Stimulated activated CD8-positive, alpha-beta memory T cell treated with anti-CD3 and anti-CD28 coated beads, Interleukin-7, amount 100 ng/mL, for 1 hour (primary cell): ENCODE data around the gene TFR2.

Experiments used
- DNase-seq, 2 donors: peaks; one replicate each; pipeline ENCODE4 v3.0.0-alpha.2; 2020; ENCODE audit warnings: low read depth in 2 of 2

TFR2 gene

DNA sequence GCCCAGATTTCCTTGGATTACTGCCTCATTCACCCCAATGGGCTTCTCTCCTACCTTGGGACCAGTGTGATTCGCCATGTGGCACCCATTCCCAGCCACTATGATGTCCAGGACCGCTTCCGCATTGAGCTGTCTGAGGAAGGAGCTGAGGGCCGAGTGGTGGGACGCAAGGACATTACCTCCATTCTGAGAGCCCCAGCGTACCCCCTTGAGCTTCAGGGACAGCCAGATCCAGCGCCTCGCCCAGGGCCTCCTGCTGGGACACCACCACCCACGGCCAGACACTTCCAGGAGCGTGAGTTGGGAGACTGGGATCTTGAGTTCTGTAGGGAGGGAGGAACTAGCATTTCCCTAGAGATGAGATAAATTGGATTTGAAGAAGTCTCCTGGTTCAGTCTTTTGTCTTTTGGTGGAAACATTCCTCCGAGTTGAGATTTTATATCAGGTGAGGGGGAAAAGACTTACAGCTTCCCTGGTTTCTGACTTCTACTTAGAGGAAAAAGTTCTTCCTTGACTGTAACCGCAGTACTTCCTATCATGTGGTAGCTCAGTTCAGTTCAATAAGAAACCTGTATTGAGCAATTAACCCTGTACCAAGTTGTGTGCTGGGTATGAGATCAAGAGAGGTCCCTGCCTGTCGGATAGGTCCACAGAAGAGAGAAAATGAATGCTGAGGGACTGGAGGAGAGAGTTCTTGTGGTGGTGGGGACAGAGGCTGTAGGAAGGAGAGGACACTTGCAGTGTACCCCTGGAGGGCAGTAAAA, 27.8 kb downstream of the TFR2 start:
- no peak for DNase-seq

DNA sequence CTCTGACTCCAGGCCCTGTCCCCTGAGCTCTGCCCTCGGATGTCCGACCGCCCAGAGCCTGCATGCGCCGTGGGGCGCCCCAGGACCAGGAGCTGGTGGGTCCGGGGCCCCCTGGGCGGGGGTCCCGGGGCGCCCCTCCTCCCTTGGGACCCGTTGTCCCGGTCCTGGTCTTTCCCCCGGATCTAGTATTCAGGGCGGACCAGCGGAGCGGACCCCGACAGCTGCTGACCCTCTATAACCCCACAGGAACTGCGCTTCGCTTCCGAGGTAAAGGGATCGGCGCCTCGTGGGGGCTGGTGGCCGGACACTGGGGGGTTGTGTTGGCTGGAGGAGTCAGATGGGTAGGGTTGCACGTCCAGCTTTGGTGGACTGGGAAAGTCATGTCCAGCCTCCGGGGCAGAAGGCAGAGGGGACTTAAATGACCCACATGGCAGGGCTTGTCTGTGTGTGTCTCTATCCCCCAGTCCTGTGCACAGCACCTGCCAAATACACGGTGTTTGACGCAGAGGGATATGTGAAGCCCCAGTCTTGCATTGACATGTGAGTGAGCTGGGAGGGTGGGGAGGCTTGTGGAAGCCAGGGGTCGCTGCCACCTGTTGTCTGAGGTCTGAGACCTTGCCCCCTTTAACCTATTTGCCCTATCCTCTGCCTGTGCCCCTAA, 28.5 kb downstream of the TFR2 start:
- no peak for DNase-seq

DNA sequence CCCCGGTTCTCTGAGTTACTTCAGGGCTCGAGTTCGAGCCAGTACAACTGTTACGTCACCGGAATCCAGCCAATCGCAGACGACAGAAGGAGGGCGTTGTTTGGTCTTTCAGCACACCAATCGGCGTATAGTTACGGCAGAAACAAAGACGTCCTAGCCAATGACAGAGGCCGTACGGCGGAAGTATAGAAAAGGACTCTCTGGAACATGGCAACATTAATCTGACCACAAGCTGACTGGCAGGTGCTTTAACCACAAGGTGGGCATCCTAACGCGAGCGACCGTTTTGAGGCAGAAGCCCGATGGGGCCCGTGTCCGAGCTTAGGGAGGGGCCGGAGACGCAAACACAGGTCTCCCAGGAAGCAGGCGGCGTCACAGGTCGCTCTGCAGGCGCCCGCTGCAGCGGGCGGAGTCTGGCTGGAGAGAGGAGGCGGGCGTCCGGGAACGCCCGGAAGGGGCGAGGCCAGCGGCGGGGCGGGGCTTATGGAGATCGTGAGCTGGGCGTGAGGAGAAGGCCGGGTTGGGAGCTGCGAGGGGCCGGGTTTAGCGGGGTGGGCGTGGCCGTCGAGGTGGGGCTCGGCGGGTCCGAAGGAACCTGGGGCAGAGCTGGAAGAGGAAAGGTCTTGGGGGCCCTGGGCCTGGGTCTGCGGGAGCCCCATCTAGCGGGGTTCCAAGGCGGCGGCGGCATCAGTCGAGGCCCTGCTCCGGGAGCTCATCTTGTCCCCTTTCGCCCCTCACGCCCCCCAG, 29.2 kb downstream of the TFR2 start, which contains the start of gene MOSPD3:
TSS of gene MOSPD3 (plus strand) at position 558 of the 747 bp plus-strand sequence. CDS start 252 bp downstream, outside the sequence.
- DNase-seq = peak; percentile 92 to 96

DNA sequence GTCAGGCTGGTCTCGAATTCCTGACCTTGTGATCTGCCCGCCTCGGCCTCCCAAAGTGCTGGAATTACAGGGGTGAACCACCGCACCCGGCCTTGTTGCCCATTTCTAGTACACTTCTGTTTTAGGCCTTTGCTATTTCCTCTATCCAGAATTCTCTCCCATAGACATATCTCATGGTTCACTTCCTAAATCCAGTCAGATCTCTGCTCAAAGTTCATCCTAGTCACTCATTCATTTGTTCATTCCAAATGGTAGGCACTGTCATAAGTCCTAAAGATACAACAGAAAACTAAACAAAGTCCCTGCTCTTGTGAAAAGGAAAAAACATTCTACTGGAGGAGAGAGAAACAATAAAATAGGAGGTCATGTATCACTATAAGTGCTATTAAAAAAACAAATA, 31.4 kb downstream of the TFR2 start:
- DNase-seq = no peak

DNA sequence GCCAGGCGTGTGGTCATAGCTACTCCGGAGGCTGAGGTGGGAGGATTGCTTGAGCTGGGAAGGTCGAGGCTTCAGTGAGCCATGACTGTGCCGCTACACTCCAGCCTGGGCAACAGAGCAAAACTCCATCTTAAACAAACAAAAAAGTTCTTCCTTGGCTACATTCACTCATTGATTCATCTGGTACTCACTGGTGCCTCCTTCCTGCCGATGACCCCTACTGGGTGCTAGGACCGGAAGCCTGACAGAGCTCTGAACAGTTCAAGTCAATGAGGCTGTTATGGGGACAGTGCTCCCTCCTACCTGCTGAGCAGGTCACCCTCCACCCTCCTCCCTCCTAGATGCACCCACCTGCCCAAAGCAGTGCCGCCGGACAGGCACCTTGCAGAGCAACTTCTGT, 34.2 kb downstream of the TFR2 start:
- DNase-seq = no peak

DNA sequence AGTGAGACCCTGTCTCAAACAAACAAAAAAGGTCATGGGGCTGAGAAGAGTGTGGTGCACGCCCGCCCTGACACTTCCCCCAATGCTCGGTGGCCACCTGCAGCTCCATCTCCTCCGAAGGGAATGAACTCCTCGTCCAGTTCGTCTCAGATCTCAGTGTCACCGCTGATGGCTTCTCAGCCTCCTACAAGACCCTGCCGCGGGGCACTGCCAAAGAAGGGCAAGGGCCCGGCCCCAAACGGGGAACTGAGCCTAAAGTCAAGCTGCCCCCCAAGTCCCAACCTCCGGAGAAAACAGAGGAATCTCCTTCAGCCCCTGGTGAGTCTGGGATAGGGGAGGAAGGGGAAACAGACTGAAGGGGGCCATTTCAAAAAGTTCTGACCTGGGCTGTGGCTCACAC, 35.0 kb downstream of the TFR2 start:
- no peak for DNase-seq

DNA sequence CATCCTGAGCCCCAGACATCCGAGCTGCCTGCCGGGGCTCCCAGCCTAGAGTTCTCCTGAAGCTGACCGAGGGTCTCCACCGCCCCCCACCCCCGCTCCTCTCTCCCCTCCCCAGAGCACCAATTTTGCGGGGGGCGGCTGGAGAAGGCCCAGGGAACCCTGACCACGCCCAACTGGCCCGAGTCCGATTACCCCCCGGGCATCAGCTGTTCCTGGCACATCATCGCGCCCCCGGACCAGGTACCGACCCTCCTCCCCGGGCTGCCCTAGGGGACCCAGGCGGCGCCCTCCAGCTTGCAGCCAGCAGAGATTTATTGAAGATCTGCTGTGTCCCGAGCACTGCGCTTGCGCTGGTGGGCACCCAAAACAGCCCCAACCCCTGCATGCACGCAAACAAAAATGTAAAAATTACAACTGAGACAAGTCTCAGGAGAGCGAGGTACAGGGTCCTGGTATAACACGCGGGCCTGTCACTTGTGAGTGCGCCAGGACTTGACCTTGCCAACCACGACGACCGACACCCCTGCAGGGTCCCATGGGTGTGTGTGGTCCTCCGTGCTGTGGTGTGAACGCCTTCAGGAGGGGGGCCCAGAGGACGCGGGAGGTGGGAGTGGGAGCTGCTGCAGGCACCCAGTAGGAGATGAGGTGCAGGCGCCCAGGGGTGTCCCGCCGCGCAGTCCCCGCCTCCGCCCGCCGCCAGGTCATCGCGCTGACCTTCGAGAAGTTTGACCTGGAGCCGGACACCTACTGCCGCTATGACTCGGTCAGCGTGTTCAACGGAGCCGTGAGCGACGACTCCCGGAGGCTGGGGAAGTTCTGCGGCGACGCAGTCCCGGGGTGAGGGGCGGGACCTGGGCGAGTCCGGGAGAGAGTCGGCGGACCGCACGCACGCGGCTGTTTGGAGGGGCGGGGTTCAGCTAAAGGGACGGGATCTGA, 36.1 kb downstream of the TFR2 start:
- DNase-seq = no peak

DNA sequence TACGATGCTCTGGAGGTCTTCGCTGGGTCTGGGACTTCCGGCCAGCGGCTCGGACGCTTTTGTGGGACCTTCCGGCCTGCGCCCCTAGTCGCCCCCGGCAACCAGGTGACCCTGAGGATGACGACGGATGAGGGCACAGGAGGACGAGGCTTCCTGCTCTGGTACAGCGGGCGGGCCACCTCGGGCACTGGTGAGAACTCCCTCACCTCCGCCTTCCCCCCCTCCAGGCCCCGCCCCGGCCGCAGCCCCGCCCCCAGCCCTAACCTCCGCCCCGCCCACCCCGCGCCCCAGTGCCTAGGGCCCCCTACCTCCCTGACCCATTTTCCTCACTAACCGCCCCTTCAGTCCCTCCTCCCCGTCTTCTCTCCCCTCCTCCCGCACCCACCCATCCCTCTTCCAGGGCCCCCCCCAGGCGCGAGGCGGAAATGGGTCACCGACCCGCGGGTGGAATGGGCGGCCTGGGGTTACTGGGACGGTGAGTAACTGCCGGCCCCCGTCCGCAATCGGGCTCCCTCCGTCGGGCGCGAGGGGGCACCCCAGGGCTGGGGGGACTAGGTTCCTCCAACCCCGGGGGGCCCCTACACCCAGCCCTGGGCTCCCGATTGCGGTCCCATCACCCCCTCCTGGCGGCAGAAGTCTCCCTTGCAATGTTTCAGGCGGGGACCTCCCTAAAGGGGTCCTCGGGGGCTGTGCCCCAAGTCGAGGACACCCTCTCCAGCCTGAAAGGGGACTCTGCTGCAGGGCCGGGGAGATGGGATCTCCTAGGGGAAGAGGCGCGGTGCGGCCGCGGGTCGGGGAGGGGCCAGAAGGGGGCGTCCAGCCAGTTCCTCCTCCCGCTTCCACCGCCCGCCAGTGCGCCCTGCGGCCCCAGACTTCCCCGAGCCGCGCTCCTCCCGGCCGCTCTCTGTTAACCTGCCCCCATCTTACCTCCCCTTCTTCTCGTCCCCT, 37.0 kb downstream of the TFR2 start:
- peak in 1 of 2 donors; percentile 42 for DNase-seq

DNA sequence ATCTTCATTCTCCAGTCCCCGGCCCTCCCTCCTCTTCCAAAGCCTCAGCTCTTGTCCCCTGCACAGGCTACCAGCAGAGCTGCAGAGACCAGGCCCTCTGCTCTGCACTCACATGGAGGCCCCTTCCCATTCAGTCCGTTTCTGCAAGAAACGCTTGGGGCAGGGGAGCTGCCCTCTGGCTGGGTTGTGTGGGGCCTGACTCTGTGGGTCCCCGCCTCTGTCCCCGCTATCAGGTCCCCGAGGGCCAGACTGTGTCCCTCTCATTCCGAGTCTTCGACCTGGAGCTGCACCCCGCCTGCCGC, 37.7 kb downstream of the TFR2 start:
- DNase-seq = no peak

DNA sequence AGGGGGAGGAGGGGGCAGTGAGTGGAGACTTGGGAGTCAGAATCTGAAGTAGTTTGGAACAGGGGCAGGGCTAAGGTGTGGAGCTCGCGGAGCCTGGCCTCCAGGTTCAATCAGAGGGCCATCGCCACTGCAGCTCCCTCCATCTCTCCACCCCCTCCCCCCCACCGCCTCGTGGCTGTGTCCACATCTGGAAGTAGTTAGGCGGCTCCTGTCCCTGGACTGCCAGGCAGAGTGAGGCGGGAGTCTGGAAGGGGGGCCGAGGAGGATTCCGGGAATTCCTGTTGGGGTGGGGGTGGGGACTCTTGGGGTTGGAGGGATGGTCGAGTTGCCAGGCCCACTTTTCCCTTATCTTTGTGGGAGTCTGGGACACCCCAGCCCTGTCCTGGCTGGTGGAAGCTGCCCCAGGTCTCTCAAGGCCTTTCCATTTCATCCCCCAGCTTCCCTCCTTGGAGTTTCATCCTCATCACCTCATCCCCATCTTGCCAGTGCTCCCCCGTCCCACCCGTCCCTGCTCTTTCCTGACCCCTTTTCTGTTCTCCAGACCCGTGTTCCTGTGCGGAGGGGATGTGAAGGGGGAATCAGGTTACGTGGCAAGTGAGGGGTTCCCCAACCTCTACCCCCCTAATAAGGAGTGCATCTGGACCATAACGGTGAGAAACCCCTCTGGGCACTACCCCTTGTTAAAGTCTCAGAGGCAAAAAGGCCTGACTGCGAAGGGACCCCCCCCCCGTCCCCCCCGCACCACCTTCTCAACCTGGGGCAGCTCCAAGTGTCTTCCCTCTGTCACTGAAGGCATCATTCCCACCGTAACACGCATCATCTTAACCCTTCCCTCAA, 38.2 kb downstream of the TFR2 start:
- no peak for DNase-seq

DNA sequence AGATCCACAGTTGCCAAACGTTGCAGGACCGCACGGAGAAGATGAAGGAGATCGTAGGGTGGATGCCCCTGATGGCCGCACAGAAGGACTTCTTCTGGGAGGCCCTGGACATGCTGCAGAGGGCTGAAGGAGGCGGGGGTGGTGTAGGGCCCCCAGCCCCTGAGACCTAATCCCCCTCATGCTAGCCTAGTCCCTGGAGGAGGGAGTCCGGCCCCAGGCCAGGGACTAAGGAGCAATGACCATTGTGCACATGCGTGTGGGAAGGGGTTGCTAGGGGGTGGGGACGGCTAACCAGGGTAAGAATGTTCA, 40.7 kb downstream of the TFR2 start:
- no peak for DNase-seq

DNA sequence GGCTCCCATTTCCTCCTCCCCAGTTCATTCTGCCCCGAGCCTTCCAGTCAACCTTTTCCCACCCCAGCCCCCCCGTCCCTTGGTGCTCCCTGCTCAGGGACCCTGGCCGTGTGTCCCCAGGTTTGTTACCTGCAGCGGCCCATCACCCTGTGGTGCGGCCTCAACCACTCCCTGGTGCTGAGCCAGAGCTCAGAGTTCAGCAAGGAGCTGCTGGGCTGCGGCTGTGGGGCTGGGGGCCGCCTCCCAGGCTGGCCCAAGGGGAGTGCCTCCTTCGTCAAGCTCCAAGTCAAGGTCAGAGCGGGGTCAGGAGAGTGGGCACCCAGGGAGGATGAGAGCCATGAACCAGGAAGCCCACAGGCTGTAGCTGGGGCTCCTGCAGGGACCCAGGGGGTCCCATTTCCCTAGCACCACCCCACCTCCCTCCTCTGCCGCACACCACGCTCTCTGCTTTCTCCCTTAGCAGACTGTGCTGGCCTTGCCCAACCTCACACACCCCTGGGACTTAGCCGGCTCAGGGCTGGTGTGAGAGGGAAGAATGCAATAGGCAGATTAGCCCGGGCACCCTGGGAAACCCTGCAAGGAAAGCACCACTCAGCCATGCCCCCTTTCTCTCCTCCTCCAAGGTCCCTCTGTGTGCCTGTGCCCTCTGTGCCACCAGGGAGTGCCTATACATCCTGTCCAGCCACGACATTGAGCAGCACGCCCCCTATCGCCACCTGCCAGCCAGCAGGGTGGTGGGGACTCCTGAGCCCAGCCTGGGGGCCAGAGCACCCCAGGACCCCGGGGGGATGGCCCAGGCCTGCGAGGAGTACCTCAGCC, 41.2 kb downstream of the TFR2 start:
- DNase-seq = no peak

DNA sequence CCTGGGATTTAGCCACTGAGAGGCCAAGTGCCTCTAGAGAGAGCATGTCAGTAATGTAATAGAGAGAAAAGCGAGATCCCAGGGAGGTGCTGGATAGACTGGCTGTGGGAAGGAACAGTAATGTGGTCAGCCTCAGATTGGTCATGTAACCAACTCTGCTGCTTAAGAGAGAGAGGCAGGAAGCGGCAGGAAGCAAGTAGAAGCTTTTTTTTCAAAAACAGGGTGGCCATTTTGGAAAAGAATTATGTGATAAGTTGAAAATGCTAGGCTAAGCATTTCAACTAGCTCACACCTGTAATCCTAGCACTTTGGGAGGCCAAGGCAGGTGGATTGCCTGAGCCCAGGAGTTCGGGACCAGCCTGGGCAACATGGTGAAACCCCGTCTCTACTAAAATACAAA, 42.9 kb downstream of the TFR2 start:
- no peak for DNase-seq

DNA sequence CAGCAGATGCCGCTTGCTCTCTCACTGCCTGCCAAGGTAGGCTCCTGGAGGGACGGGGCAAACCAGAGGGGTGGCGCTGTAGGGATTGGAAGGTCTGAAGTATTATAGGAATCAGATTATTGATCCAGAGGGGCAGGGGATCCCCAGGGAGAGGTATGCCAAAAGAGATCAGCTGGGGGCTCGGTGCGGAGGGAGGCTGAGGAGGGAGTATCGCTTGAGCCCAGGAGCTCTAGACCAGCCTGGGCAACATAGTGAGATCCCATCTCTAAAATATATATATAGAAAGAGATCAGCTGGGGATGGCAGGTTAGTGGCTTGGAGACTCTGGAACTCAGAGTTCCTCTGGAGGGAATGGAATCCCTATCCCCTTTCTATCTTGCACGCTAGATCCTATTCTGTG, 46.2 kb downstream of the TFR2 start:
- DNase-seq = no peak

DNA sequence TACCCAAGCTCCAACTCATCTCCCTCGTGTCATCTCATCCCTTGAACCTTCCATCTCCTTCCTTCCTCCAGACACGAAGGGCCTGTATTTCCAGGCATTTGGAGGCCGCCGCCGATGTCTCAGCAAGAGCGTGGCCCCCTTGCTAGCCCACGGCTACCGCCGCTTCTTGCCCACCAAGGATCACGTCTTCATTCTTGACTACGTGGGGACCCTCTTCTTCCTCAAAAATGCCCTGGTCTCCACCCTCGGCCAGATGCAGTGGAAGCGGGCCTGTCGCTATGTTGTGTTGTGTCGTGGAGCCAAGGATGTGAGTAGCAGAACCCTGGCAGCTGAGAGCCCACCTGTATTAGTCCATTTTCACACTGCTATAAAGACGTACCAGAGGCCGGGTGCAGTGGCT, 49.8 kb downstream of the TFR2 start:
- no peak for DNase-seq

DNA sequence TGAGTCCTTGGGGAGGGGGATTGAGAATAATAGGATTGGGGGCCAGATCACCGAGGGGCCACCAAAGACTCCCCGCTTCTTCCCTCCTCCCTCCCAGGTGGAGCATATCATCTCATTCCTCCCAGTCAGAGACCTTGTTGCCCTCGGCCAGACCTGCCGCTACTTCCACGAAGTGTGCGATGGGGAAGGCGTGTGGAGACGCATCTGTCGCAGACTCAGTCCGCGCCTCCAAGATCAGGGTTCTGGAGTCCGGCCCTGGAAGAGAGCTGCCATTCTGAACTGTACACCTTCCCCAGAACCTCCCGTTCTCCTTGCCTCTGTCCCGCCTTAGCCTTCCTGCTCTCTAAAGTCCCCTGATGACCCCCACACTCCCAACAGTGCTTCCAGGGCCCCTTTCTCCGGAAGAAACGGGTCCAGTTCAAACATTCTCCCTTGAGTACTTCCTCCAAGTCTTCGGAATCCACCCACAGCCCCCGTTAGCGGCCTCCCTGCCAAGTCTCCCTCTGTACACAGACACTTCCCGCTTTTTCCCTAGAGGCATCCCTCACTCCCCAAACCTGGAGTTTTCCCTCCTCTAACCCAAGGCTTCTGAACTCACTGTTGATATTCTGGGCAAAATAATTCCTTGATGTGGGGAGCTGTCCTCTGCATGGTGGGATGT, 51.1 kb downstream of the TFR2 start:
- no peak for DNase-seq

DNA sequence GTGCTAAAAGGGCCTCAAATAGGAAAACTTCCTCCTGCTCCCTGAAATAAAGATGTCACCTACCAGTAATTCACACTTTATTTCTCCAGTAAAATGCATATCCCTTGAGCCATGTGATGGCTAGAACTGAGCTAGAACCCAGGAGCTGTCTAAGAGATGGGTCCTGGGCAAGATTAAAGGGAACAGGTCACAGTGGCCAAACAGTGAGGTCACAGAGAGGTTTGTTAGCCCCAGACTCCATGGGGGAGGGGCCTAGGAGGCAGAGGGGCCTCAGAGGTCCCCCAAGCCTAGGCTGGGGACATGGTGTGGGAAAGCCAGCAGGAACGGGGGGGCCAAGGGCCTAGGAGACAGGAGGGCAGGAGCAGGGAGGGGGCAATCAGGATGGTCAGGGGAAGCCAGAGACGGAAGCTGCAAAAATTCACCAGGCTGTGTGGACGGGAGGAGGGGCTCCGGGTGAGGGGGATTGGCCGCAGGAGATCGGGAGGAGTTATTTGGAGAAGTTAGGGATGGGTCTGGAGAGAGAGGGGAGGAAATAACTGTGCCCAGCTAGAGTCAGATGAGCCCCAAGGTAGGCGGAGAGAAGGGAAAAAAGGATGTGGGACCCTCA, 51.9 kb downstream of the TFR2 start:
- DNase-seq = no peak

DNA sequence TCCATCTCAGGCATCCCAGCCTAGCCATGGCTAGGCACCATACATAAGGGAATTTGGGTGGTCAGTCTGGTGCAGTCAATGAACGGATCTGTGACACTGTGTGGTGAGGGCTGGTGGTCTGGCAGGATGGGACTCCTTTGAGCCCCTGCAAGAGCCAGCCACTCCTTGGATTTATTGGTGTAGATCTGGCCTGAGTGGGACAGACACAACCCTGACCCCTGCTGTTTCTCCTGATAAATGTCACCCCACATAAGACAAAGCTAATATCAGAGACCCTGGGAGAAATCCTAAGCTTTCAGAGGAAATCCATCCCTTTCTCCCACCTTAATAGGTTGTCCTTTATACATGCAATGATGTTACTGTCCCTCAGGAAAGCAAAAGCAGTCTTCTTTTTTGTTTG, 52.9 kb downstream of the TFR2 start:
- no peak for DNase-seq
